Mesothelial cell of epicardium (in vitro differentiated cells): ENCODE measurements around the gene STARD7. TPM values are rescaled to one million over a fixed set of nuclear protein-coding genes. Genes with fewer than 3 reads are reported as not detected.

Source experiments
- DNase-seq, 2 experiments: peaks; one replicate each; pipeline ENCODE4 v3.0.0; 2021; ENCODE audit warnings: low spot score in 2 of 2; ENCODE audit not compliant: unreplicated experiment in 2 of 2
- H3K27ac Mint-ChIP-seq: 2 replicates; pipeline ENCODE4 v1.8.0; 2021; ENCODE audit warnings: mixed read lengths
- H3K27me3 Mint-ChIP-seq: 2 replicates; pipeline ENCODE4 v1.8.0; 2021; ENCODE audit warnings: low read depth, mixed read lengths
- H3K36me3 Mint-ChIP-seq: 2 replicates; pipeline ENCODE4 v1.8.0; 2021; ENCODE audit warnings: mixed read lengths
- H3K4me1 Mint-ChIP-seq: 2 replicates; pipeline ENCODE4 v1.8.0; 2021; ENCODE audit warnings: mixed read lengths
- H3K4me3 Mint-ChIP-seq: 2 replicates; pipeline ENCODE4 v1.8.0; 2021; ENCODE audit warnings: mild to moderate bottlenecking, moderate library complexity, mixed read lengths
- H3K9me3 Mint-ChIP-seq: 2 replicates; pipeline ENCODE4 v1.8.0; 2021; ENCODE audit warnings: mixed read lengths
- total RNA-seq: library from RNA; stranded (reverse); gene quantifications from 3 replicates; pipeline ENCODE4 v1.2.1, GENCODE V29; 2021
- TF ChIP-seq, protein P1 (sequence below): fragments of 200-600 bp; sonication (generic); IDR thresholded peaks from one replicate; pipeline ENCODE4 v1.5.0; 2021; ENCODE audit warnings: antibody characterized with exemption; ENCODE audit not compliant: unreplicated experiment

Gene STARD7
- total RNA-seq, 1 donor from 2014 or later, result 108 TPM

DNA sequence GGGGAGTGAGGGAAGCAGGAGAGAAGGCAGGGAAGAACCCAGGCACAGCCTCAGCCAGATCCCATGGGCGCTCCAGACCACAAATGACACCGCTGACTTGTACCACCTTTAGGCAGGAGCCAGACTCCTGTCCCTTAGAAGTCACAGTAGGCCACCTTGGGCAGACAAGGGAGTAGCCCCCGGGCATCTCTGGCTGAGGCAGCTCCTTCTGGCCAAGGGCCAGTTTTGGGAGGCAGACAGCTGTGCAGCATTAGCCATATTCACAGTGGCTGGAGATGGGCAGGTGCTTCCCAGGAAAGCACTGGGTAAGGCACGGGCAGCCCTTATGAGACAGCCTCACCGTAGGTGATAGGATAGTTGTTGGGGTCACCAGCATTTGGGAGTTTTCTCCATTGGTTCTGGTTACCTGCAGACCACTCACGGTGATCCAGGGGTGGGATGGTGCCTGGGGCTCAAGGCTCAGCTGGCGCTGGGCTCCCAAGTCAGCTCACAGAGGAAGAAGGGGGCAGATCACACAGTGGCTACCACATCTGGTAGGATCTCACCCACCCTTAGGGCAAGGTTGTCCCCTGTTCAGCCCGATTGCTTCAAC, 72.4 kb downstream of the STARD7 start:
- Mint-ChIP-seq H3K27me3 (peaks cover 44% of the 10 kb centered on the region), H3K27ac (no peak overlapping the region), H3K36me3 (no peaks in the 10 kb centered on the region), H3K4me3 (no peak overlapping the region), H3K4me1 (no peaks in the 10 kb centered on the region), H3K9me3 (no peaks in the 10 kb centered on the region)
- TF ChIP-seq, protein P1, sequence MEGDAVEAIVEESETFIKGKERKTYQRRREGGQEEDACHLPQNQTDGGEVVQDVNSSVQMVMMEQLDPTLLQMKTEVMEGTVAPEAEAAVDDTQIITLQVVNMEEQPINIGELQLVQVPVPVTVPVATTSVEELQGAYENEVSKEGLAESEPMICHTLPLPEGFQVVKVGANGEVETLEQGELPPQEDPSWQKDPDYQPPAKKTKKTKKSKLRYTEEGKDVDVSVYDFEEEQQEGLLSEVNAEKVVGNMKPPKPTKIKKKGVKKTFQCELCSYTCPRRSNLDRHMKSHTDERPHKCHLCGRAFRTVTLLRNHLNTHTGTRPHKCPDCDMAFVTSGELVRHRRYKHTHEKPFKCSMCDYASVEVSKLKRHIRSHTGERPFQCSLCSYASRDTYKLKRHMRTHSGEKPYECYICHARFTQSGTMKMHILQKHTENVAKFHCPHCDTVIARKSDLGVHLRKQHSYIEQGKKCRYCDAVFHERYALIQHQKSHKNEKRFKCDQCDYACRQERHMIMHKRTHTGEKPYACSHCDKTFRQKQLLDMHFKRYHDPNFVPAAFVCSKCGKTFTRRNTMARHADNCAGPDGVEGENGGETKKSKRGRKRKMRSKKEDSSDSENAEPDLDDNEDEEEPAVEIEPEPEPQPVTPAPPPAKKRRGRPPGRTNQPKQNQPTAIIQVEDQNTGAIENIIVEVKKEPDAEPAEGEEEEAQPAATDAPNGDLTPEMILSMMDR, result no peak
- no peak for DNase-seq

DNA sequence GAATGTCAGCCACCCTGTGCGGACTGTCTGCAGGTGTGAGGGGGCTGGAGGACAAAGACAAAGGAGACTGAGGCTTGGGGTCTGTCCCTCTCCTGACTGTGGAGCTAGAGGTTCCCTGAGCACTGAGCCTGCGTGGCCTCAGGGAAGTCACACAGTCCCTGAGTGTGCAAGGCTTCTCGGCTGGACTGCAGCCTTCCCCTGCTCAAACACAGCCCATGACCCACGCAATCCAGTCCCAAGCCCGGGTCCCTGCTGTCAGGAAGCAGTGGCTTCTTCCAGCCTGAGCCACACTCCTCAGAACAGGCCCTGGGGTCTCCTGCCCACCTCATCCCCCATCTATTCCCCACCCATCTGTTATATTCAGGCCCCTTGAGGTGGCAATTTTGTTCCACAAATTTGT, 73.0 kb downstream of the STARD7 start:
- no peak overlapping the region for H3K27ac Mint-ChIP-seq
- H3K36me3 Mint-ChIP-seq, result no peaks in the 10 kb centered on the region
- no peaks in the 10 kb centered on the region for H3K9me3 Mint-ChIP-seq
- no peaks in the 10 kb centered on the region for H3K4me1 Mint-ChIP-seq
- TF ChIP-seq, protein P1, result no peak
- H3K4me3 Mint-ChIP-seq, result no peak overlapping the region
- DNase-seq, result no peak
- peaks cover 50% of the 10 kb centered on the region for H3K27me3 Mint-ChIP-seq

DNA sequence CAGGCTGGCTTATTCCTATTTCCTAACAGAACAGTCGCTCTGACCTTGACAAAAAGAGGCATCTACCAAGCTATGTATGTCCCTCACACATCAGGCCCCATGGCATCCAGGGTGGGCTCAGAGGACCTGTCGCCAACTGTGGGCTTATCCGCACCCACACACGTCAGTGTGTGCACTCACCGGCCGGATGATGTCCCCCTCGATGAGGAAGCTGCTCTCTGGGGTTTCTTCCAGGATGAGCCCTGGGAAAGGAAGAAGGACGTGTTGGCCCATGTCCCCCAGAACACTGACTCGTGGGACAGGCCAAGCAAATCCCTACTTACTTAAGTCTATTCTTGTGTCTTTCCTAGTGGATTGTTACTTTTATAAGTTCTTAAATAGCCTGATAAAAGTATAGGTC, 73.5 kb downstream of the STARD7 start:
- peaks cover 55% of the 10 kb centered on the region for H3K27me3 Mint-ChIP-seq
- no peak overlapping the region for H3K4me3 Mint-ChIP-seq
- DNase-seq, result no peak
- TF ChIP-seq, protein P1, result no peak
- H3K4me1 Mint-ChIP-seq, result no peaks in the 10 kb centered on the region
- no peak overlapping the region for H3K27ac Mint-ChIP-seq
- no peaks in the 10 kb centered on the region for H3K36me3 Mint-ChIP-seq
- no peaks in the 10 kb centered on the region for H3K9me3 Mint-ChIP-seq

Other genes with a start within 250 kb of the STARD7 start
- gene ANKRD36C, start 217.0 kb downstream of the STARD7 start, total RNA-seq, result 61.0 to 69.4 TPM (median 62.5 TPM) in 3 replicates
- not detected in 3 replicates for gene GPAT2, start 173.9 kb downstream of the STARD7 start, total RNA-seq
- 0.51 to 0.63 TPM (median 0.56 TPM) in 3 replicates for gene ADRA2B, start 92.3 kb downstream of the STARD7 start, total RNA-seq
- gene ASTL, start 70.3 kb downstream of the STARD7 start, total RNA-seq, result 0.60 to 1.2 TPM (median 1.1 TPM) in 3 replicates
- 38.3 to 42.7 TPM (median 40.6 TPM) in 3 replicates for gene DUSP2, start 63.4 kb downstream of the STARD7 start, total RNA-seq
- 30.1 to 36.2 TPM (median 32.5 TPM) in 3 replicates for gene TMEM127, start 57.2 kb upstream of the STARD7 start, total RNA-seq
- gene CIAO1, start 57.4 kb upstream of the STARD7 start, total RNA-seq, result 73.8 to 74.6 TPM (median 74.2 TPM) in 3 replicates
- gene SNRNP200, start 96.7 kb upstream of the STARD7 start, total RNA-seq, result 195 to 200 TPM (median 199 TPM) in 3 replicates
- gene ITPRIPL1, start 116.5 kb upstream of the STARD7 start, total RNA-seq, result 8.9 to 12.0 TPM (median 10.9 TPM) in 3 replicates
- 13.1 to 13.9 TPM (median 13.6 TPM) in 3 replicates for gene NCAPH, start 126.9 kb upstream of the STARD7 start, total RNA-seq